Transverse colon (tissue), 4 donors: ENCODE data around the gene SLC22A23. TPM values are rescaled to one million over a fixed set of nuclear protein-coding genes. Genes with fewer than 3 reads are reported as not detected.

ENCODE experiments used
- DNase-seq: peaks from one replicate; pipeline ENCODE4 v3.0.0-alpha.2; 2019
- H3K27ac ChIP-seq, 4 donors: fragments of 200-600 bp; sonication (generic); 2 replicates each; pipeline ENCODE4 v1.5.1; 2016 to 2018; ENCODE audit warnings: inconsistent platforms in 4 of 4
- H3K27me3 ChIP-seq: fragments of 200-600 bp; sonication (generic); 2 replicates; pipeline ENCODE4 v1.5.1; 2017; ENCODE audit warnings: inconsistent platforms
- H3K36me3 ChIP-seq, 4 donors: fragments of 200-600 bp; sonication (generic); 2 replicates each; pipeline ENCODE4 v1.5.1; 2017 to 2019; ENCODE audit warnings: inconsistent platforms in 4 of 4
- H3K4me1 ChIP-seq, 4 donors: fragments of 200-600 bp; sonication (generic); 2 replicates each; pipeline ENCODE4 v1.5.1; 2017 to 2020; ENCODE audit warnings: inconsistent platforms in 4 of 4
- H3K4me3 ChIP-seq, 4 donors: fragments of 200-600 bp; sonication (generic); 1 replicate in 1 of 4; 2 replicates in 3 of 4; pipeline versions ENCODE4 v1.5.1 to v1.6.1; 2017 to 2019; ENCODE audit warnings: inconsistent platforms in 4 of 4
- H3K9me3 ChIP-seq, 2 donors: fragments of 200-600 bp; sonication (generic); 2 replicates each; pipeline ENCODE4 v1.5.1; 2017 to 2019; ENCODE audit warnings: inconsistent platforms in 2 of 2
- EP300 ChIP-seq: sonication (generic); formaldehyde crosslinking; IDR thresholded peaks from one replicate; pipeline ENCODE4 v1.6.1; 2017; ENCODE audit warnings: antibody characterized with exemption, low read depth
- POLR2A ChIP-seq: fragments of 450-650 bp; IDR thresholded peaks from one replicate; pipeline ENCODE4 v1.6.1; 2016; ENCODE audit warnings: antibody characterized with exemption, mild to moderate bottlenecking, moderate library complexity
- POLR2AphosphoS5 ChIP-seq, 3 donors: sonication (generic); formaldehyde crosslinking; IDR thresholded peaks; one replicate each; pipeline ENCODE4 v1.6.1; 2016; ENCODE audit warnings: antibody characterized with exemption in 3 of 3
- WGBS, 2 donors: methylation state at CpG; one replicate each; pipeline ENCODE4 v1.1.5; 2018; ENCODE audit warnings: low coverage in 1 of 2; 5-methylcytosine and 5-hydroxymethylcytosine counted together
- in situ Hi-C, 4 donors: fragments of 200-750 bp; cut with MboI; loops; one replicate each; pipeline versions ENCODE4 v1.15.0 to v1.15.1; 2017; ENCODE audit warnings: low sequenced_read_pairs in 3 of 4, low pct_ligation_motif_present in 1 of 4, low pct_unique_long_range_greater_than_20kb in 1 of 4
- intact Hi-C: fragments of 100-400 bp; cut with DNase I; formaldehyde crosslinking; loops from one replicate; pipeline ENCODE4 v1.15.1; 2023; ENCODE audit warnings: low total_unique reads
- total RNA-seq, 4 donors: library from RNA; depleted of rRNA; stranded (reverse); fragments of >200 nt; gene quantifications; one replicate each; pipeline ENCODE4 v1.1.0, GENCODE V29; 2016
- TF ChIP-seq, protein P1 (sequence below), 5 experiments: fragments of 200-600 bp in 3 of 5; fragments of 450-650 bp in 2 of 5; sonication (generic) in 3 of 5; IDR thresholded peaks; 1 replicate in 2 of 5; 2 replicates in 3 of 5; pipeline ENCODE4 v1.5.1; 2016 to 2017; ENCODE audit warnings: antibody characterized with exemption in 5 of 5, inconsistent platforms in 3 of 5, mild to moderate bottlenecking in 2 of 5, moderate library complexity in 1 of 5

SLC22A23 gene
- total RNA-seq, 4 donors from 2014 or later = 96.1 to 161 (median 117) TPM

DNA sequence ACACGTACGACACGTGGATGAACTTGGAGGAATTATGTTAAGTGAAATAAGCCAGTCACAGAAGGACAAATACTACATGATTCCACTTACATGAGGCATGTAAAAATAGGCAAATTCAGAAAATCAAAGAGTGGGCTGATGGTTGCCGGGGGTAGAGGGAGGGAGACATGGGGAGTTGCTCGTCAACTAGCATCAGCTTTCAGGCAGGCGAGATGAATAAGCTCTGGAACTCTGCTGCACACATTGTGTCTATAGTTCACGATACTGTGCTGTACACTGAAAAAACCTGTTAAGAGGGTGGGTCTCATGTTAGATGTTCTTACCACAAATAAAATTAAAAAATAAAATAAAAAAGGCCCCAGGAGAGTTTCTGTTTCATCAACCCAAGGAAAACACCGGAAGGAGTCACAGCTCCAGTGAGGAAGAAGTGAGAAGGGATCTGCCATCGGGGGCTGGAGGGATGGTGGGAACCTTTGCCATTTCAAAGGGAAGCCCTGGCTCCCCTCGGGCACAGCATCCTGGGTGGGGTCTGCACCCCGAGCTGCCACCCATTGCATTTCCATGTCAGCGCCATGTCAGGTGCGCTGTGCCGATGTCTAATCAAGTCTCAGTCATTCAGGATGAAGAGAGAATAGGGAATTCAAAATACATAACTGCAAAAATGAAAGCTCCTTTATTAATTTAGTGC lies 98.3 kb downstream of the SLC22A23 start:
- peaks cover 22 to 57% (median 44%) of the 10 kb centered on the region in 4 donors for H3K4me1 ChIP-seq
- intact Hi-C loops = loop anchor here (10.0 kb wide), 1 partner anchor 96 kb away; the partner anchor contains the start of gene SLC22A23
- no peaks in the 10 kb centered on the region for H3K36me3 ChIP-seq

DNA sequence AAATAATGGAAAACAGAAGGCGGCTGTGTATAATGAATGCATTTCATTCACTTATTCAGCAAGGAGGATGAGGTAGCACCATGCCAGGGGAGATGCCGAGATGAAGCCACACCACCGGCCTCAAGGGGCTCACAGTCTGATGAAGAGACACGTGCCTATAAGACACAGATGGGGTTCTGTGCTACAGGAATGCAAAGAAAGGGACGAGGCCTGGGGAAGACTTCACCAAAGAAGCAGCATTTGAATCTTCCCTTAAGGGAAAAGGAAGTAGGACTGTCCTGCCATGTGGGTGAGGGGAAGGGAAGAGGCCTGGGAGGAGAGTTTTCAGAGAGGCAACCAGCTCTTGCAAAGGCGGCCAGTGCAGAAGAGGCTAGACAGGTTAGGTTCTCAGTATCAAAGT lies 99.2 kb downstream of the SLC22A23 start:
- Histone ChIP-seq H3K27ac (peak overlapping the region; percentile 92 to 95 (median 94)), H3K4me3 (no peak overlapping the region), H3K27me3 (no peaks in the 10 kb centered on the region), H3K4me1 (peaks cover 22 to 54% (median 36%) of the 10 kb centered on the region in 4 donors), H3K36me3 (no peaks in the 10 kb centered on the region), H3K9me3 (no peaks in the 10 kb centered on the region)
- WGBS, 2 donors = 70 to 76% methylated on average over 6 of the region's 6 CpGs
- in situ Hi-C loops = no loop called here
- DNase-seq = no peak
- TF ChIP-seq POLR2AphosphoS5 (IDR thresholded peaks at IDR 0.05) (no peak), EP300 (no peak), POLR2A (no peak)
- TF ChIP-seq, protein P1, sequence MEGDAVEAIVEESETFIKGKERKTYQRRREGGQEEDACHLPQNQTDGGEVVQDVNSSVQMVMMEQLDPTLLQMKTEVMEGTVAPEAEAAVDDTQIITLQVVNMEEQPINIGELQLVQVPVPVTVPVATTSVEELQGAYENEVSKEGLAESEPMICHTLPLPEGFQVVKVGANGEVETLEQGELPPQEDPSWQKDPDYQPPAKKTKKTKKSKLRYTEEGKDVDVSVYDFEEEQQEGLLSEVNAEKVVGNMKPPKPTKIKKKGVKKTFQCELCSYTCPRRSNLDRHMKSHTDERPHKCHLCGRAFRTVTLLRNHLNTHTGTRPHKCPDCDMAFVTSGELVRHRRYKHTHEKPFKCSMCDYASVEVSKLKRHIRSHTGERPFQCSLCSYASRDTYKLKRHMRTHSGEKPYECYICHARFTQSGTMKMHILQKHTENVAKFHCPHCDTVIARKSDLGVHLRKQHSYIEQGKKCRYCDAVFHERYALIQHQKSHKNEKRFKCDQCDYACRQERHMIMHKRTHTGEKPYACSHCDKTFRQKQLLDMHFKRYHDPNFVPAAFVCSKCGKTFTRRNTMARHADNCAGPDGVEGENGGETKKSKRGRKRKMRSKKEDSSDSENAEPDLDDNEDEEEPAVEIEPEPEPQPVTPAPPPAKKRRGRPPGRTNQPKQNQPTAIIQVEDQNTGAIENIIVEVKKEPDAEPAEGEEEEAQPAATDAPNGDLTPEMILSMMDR (IDR thresholded peaks at IDR 0.05) = no peak
- intact Hi-C loops = loop anchor here (10.0 kb wide), 1 partner anchor 97 kb away; the partner anchor contains the start of gene SLC22A23

More for the DNA sequence above, 98.3 kb downstream of the SLC22A23 start:
- H3K4me3 ChIP-seq = no peak overlapping the region
- no peaks in the 10 kb centered on the region for H3K9me3 ChIP-seq
- in situ Hi-C loops = no loop called here
- TF ChIP-seq POLR2AphosphoS5 (IDR thresholded peaks at IDR 0.05) (no peak), EP300 (no peak), POLR2A (no peak)
- TF ChIP-seq, protein P1 (IDR thresholded peaks at IDR 0.05) = no peak
- no peaks in the 10 kb centered on the region for H3K27me3 ChIP-seq
- DNase-seq = no peak
- H3K27ac ChIP-seq = peak overlapping the region in 3 of 4 donors; percentile 92 to 95 (median 93)
- 92 to 95% methylated on average over 4 to 14 of the region's 14 CpGs for WGBS, 2 donors

DNA sequence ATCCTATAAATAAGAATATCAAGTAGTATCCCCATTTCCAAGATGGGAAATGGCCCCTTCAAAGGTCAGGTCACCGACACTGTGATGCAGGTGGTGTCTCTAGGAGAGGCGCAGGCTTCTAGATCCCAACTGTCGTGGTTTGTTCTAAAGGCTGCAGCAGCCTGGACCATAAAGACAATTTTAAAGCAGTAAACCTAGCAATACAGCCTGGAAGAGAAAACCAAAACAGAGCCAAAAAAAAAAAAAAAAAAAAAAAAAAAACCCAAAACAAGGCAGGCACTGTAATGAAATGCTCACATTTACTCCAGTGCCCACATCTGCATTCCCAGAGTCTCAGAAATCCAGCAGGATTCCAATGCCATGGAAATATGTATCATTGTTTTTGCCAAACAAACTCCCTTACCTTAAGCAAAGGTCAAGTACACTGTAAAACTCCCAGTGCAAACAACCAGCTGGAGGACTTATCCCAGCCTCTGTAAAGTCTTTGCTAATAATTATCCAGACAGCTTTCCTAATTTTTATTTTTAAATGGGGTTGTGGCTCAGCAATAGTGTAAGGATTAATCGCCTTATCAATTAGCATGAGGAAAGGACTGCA lies 99.9 kb downstream of the SLC22A23 start:
- intact Hi-C loops = loop anchor here (10.0 kb wide), 1 partner anchor 98 kb away; the partner anchor contains the start of gene SLC22A23
- no peak for DNase-seq
- H3K4me3 ChIP-seq = peak overlapping the region in 2 of 4 donors; percentile 17 to 39

DNA sequence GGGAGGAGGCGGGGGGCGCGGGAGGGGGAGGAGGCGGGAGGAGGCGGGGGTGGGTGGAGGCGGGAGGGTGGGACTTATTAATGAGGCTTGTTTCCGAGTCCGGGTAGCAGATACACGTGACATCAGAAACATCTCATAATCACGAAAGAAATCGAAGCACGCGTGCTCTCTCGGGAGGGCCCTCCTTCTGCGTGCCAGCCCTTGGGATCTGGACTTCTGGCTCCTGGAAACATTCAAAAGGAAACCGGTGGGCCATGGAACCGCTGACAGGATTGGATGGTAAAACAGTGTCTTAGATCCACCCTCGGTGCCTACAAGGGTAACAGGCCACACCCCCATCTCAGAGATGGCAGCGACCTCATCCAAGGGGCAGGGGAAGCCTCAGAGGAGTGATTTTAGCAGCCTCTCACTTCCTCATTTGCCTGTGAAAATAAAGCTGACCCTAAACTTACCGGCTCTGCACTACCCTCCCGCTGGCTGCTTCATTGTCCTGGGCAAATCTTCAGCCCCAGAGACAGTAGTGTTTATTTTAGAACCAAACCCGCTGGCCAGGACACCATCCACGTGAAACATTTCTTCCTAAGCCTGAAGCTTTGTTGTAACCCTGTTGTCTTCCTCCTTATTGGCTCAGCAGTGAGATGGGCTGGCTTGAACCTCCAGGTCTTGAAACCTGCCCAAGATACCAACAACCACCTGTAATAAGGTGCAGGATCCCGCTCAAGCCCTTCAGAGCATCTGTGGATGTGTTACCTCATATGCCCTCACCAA lies 100.6 kb downstream of the SLC22A23 start:
- Histone ChIP-seq H3K27ac (peak overlapping the region; percentile 92 to 95 (median 94)), H3K27me3 (no peaks in the 10 kb centered on the region), H3K9me3 (no peaks in the 10 kb centered on the region), H3K36me3 (no peaks in the 10 kb centered on the region), H3K4me1 (peaks cover 22 to 53% (median 35%) of the 10 kb centered on the region in 4 donors), H3K4me3 (peak overlapping the region in 3 of 4 donors; percentile 2 to 39 (median 17))
- intact Hi-C loops (loop anchor here (10.0 kb wide), 1 partner anchor 99 kb away; the partner anchor contains the start of gene SLC22A23), in situ Hi-C loops (no loop called here)
- TF ChIP-seq POLR2A = no peak
- TF ChIP-seq POLR2AphosphoS5 (IDR thresholded peaks at IDR 0.05) = peak in 1 of 3 donors; percentile 42
- 6% methylated on average over 18 of the region's 24 CpGs; no CpG with 5 or more reads in 1 of the 2 donors for WGBS, 2 donors
- peak; percentile 77 for DNase-seq

More for the DNA sequence above, 99.9 kb downstream of the SLC22A23 start:
- in situ Hi-C loops = no loop called here
- Histone ChIP-seq H3K9me3 (no peaks in the 10 kb centered on the region), H3K27ac (peak overlapping the region; percentile 92 to 95 (median 94)), H3K4me1 (peaks cover 22 to 53% (median 35%) of the 10 kb centered on the region in 4 donors), H3K27me3 (no peaks in the 10 kb centered on the region), H3K36me3 (no peaks in the 10 kb centered on the region)
- TF ChIP-seq POLR2AphosphoS5 (IDR thresholded peaks at IDR 0.05) = peak in 2 of 3 donors; percentile 38 to 45
- TF ChIP-seq POLR2A = no peak
- 37 to 78% methylated on average over 1 to 4 of the region's 4 CpGs for WGBS, 2 donors
